Pulmonary artery endothelial cell (primary cell): Measurements from ENCODE around the gene NCF2. TPM values are rescaled to one million over a fixed set of nuclear protein-coding genes. Genes with fewer than 3 reads are reported as not detected.
"Not testable (repeated sequence)": the region's sequence is repeated elsewhere in the genome, so short reads cannot be mapped to it uniquely, and the experiment has no call there.

Experiments
- DNase-seq: peaks from one replicate; pipeline ENCODE4 v3.0.0-alpha.2; 2011; ENCODE audit warnings: low read depth, low spot score
- total RNA-seq: library from RNA; depleted of rRNA; stranded (reverse); fragments of >200 nt; gene quantifications from 2 replicates; pipeline ENCODE4 v1.2.3, GENCODE V29; 2014

NCF2 gene, protein sequence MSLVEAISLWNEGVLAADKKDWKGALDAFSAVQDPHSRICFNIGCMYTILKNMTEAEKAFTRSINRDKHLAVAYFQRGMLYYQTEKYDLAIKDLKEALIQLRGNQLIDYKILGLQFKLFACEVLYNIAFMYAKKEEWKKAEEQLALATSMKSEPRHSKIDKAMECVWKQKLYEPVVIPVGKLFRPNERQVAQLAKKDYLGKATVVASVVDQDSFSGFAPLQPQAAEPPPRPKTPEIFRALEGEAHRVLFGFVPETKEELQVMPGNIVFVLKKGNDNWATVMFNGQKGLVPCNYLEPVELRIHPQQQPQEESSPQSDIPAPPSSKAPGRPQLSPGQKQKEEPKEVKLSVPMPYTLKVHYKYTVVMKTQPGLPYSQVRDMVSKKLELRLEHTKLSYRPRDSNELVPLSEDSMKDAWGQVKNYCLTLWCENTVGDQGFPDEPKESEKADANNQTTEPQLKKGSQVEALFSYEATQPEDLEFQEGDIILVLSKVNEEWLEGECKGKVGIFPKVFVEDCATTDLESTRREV
- 0.07 TPM in 1 of 2 replicates, not detected in the other for total RNA-seq

DNA sequence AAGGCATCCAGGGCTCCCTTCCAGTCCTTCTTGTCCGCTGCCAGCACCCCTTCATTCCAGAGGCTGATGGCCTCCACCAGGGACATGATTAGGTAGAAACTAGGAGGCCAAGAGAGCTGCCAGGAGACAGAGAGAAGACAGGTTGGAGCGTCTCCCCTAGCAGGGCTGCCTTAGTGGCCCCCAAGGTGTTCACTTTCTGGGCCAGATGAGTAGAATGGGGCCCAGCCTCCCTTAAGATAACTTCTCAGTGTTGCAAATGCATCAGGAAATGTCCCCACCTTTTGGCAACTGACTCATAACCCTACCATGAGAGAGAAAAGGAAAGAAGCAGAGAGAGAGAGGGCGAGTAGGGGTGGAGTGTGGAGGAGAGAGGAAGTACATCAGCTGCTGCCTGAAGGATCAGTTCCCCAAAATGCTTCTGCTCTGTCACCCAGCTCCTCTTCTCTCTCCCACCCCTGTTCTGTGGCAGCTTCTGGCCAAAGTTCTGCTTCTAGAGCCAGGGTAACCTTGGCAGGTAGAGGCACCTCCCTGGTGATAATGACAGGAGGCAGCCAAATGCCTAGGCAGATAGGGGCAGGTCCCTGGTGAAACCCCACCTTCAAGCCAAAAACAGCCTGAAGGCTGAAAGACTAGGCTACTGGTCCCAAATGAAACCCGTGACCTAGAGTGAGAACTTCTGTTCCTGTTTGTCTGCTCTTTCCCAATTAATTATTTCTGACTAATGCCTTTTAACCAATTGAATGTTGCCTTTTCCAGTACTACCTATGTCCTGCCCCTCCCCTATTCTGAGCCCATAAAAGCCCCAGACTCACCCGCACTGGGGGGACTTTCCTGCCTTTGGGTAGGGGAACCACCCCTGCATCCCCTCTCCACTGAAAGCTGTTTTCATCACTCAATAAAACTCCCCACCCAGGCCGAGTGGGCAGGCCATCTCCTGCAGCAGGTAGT is at the start of gene NCF2:
NCF2 (minus strand) TSS at position 216 of the 948 bp plus-strand sequence; CDS start at position 86, 130 bp downstream.
- no peak for DNase-seq

DNA sequence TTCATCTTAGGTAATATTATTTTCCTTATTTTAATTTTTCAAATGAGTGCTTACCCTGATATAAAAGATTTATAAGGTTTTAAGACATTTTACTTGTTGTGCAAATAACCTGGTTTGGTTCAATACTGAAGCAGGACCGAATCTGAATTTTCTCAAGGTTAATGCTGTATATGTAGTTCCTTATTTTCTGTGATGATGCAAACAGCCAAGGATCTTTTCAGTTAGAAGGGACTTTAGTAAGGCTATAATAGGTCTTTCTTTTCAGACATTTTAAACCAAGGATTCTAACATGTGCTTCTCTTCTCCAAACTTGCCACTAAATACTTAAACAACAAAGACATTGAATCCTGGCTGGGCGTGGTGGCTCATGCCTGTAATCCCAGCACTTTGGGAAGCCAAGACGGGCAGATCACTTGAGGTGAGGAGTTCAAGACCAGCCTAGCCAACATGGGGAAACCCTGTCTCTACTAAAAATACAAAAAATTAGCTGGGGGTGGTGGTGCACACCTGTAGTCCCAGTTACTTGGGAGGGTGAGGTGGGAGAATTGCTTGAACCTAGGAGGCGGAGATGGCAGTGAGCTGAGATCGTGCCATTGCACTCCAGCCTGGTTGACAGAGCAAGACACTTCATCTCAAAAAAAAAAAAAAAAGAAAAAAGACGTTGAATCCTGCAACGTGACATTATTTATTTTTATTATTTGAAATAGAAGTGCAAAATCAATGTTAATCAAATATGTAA is 48.6 kb upstream of the NCF2 start:
- DNase-seq = no peak

DNA sequence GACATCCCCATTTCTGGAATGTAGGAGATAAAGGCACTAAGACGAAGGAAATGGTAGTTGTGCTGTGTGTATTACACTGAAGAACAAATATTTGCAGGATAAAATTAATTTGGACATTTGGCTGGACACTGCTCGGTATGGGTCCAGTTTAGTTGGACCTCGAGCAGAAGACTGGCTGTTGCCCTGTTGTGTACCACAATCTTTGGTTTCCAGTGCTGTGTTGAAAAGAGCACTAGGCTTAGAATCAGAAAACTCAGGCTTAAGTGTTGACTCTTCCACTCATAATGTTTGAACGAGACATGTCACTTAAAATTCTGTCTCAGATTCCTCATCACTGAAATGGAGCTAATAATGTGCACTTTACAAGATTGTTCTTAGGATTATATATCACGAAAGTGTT is 46.5 kb upstream of the NCF2 start:
- DNase-seq = no peak

DNA sequence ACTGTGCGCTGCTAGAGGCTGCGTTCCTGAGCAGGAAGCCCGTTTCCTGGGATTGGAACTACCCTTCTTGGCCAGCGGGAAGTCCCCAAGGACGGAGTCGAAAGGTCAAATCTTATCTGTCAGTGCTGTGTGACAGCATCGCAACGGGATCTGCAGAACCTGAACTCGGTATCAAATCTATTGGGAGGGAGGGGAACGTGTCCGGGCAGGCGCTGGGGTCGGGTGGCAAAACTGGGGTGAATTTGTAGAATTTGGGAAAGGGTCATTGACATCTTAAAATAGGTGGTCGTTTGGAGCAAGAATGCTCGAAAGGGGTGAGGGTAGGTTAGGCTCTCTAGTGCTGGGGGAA is 46.0 kb upstream of the NCF2 start:
- DNase-seq = no peak

DNA sequence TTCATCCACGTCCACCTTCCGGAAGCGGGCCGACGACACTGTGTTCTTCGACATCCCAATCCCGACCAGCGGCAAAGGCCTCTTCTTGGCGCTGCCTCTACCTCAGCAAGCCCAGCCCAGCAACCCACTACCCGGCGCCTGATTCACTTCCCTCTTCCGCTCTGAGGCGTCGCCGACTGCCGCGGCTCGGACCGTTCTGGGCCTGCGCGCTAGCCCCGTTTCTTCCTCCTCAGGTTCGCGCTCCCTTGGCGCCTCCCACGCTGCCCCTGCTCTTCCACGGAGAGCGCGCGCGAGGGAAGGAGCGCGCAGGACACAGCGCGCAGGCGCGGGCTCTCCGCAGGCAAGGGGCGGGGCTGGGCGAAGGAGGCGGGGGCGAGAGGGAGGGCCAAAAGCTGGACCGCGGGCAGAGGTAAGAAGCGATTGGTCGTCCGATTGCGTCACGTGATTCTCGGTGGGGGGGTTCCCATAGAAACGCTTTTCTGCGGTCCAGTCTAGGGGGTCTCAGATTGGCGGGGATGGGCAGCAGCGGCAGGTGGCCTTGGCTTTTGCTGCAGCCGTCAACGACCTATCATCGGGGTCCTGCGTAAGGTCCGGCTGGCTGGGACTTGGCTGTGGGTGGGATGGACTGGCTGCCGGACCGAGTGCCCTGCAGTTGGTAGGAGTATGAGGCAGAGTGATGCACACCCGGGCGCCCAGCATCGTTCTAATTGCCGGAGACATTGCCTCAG is 45.5 kb upstream of the NCF2 start, which contains the start of gene ARPC5:
ARPC5 (minus strand) TSS at position 178 of the 728 bp plus-strand sequence; CDS start at position 54, 124 bp downstream.
- DNase-seq = peak; percentile 95

DNA sequence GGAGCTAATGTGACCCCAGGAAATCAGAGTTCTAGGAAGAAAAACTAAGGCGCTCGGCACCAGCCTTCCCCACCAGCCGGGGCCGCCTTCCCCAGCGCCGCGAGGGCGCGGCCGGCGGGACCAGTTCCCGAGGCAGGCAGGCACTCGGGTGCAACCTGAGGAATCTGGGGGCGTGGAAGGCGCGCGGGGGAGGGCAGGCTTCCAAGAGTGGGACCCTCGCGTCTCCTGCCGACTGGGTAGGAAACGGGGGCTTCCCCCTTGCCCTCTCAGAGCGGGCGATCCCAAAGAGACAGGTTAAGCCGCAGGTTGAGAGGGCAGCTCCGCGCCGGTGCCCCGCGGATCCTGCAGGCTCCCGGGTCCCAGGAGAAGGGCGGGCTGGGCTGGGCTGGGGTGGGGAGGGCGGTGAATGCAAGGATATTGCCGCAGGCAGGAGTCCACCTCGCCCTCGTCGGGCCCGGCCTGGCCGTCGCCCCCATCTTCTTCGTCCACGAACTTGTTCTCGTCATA is 44.9 kb upstream of the NCF2 start:
- DNase-seq = no peak

DNA sequence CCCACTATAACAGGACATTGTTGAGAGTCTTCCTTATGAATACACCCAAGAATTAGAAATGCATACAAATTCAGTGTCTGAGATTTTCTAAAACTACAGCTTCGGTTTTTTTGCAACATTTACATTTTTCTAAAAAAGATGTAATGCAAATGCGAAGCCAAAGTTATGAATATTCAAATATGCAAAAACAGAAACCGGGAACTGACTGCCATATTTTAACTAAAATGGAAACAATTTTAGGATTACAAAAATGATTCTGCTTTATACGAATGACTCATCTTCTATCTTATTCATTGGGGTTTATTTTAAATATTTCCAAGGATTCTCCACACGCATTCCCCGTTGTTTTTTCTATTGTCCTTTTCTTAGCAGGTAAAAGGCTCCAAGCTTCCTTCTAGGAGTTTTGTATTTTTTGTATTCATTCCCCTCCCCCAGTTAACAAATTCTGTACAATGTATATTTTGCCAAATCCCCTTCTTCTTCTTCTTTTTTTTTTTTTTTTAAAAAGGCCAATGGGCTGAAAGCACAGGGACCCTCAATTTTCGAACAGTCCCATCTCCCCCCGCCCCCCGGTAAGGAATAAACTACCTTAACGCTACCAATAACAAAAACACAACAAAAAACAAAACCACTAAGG is 44.3 kb upstream of the NCF2 start:
- no peak for DNase-seq

DNA sequence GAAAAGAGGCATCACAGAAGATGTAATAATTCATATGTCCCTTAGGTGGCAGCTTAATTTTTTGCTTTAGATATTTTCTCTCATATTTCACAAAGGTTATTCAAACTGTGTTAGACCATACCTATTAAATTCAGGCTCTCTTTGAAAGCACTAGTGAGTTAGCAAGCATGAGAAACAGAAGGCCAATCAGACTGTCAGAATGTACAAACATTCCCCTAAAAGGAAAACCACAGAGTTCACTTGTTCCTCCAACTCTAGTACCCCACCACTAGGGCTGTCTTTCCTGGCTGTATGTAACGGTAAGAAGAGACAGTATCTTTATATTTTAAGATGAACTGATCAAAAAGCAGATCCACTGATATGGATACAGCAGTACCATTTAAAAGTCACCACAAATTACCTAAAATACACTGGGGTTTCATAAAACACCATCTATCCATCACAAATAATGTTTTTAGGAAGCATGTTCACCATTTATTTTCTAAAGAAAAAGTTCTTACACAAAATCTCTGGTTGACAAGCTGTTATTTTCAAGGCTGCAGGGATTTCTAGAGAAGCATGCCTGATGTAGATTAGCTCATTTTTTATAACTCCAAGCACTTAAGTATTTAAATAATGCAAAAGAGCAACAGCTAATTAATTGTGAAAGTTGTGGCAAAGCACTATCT is 43.6 kb upstream of the NCF2 start:
- peak; percentile 63 for DNase-seq

DNA sequence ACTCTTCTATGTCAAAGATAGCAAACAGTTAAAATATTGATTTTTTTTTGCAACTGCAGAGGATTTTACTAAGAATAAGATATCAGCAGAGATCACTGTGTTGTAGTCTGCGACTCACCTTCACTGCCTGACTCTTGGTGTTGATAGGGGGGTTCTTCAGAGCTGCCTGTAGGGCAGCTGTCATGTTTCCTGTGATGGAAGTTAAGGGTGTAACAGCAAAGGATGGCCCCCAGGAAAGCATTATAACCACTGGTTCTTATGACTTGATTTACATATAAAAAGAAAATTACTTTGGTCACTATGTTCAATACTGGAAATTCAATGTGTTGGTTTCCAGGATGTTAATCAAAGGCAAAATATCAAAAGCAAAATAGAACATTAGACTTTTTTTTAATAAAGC is 42.7 kb upstream of the NCF2 start:
- DNase-seq = no peak

DNA sequence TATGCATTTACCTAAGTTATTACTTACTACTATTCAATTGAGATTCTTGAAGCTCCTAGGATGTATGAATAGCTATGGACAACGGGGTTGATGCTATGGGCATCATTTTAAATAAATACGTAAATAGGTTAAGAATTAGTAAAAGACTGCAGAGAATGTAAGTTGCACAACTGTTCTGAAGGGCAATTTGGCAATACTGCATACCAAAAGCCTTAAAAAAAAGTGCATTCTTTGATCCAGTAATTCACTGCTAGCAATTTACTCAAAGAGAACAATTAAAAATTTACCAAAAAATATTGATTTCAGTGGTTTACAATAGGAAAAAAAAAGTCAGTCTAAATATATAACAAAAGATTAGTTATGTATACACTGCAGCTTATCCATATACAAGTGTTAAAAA is 41.9 kb upstream of the NCF2 start:
- DNase-seq = no peak

DNA sequence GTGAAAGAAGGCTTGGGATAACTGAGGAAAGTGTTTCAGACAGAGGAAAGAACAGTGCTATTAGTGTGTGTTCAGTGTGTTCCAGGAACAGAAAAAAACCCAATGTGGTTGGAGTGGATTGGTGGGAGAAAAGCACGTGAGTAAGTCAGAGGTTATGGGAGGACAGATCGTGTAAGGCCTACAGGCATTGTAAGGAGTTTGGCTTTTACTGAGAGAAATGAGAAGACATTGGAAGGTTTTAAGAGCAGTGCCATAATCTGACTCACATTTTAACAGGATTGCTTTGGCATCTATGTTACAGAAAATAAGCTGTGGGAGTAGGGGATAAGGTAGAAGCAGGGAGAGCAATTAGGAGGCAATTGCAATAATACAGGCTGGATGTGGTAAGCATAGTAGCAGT is 40.5 kb upstream of the NCF2 start:
- no peak for DNase-seq

DNA sequence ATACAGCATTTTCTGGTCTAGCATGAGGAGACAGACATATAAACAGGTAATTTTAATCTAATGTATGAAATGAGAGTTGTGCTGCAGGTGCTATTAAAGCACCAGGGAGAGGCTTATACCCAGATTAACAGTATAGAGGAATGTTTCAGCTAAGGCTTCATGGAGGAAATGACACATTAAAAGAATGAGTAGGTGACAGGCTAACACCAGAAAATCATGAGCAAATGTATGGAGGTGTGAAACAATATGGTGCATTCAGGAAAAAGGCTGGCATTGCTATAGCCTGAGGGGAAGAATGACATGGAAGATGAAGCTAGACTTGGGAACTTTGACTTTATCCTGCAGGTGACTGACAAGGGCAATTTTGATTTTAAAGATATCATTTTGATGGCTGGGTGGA is 38.3 kb upstream of the NCF2 start:
- no peak for DNase-seq

DNA sequence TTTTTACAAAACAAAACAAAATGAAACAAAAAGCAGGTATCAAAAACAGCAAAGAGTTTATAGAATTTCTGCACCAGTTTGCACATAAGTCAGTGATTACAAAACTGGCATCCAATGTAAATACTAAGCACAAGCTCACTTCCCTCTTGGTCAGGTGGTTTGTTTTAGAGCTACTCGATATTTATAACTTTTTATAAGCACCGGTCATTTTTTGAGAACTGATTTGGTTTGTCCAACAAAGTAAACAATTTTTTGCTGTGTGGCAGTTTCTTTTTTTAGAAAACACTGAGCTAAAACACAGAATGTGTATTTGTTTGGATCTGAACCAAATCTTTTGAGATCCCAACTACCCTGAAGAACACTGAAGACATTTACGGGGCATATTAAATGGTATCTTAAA is 36.0 kb upstream of the NCF2 start:
- not testable (repeated sequence) for DNase-seq

DNA sequence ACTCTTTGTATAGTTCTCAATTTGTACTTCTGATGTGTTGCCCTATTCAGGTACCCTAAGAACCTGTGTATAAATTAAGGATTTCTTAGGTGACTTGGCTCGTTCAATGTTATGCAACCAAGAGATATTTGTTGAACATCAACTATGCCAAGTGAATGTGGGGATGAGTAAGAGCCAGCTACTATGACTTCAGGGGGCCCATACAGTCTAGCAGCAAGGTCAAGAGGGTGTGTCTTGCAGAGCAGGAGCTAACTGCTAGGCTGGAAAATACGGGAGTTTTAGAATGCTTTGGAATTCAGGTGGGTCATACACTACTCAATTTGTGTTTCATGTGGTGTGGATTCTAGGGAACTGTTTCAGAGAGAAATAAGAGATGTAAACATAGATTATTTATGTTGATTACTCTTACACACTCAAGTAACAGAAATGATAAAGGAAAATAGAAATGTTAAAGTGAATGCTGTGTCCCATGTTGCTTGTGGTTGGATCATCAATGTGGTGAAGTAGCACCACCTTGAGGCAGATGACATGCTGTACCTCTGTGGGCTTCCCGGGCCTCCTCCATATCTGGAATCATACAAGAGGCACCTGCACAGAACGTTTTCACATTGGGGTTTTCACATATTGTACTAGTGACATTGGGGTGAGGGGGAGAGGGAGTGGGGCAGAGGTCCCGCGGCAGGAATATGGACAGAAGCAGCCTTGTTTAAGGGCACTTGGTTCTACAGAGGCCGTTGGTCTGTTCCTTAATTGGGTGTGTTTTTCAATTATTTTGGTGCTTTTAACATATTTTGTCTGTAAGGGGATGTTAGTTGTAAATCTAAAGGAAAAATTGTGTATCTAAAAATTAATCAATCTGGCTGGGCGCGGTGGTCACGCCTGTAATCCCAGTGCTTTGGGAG is 32.9 kb upstream of the NCF2 start:
- DNase-seq = no peak

DNA sequence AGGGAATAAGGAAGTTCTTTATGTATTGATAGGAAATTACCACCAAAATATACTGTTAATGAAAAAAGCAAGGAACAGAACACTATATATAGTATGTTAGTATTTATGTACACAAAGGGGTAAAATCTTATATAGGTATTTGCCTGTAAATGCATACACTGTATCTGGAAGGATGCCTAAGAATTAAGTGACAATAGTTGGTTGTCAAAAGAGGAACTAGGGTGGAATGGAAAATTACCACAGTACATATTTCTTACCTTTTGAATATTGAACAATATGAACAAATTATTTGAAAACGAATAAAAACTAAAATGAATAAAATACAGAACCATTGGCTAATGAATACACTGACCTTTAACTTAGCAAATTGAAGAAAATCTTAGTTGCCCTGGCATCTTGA is 31.8 kb upstream of the NCF2 start:
- no peak for DNase-seq

DNA sequence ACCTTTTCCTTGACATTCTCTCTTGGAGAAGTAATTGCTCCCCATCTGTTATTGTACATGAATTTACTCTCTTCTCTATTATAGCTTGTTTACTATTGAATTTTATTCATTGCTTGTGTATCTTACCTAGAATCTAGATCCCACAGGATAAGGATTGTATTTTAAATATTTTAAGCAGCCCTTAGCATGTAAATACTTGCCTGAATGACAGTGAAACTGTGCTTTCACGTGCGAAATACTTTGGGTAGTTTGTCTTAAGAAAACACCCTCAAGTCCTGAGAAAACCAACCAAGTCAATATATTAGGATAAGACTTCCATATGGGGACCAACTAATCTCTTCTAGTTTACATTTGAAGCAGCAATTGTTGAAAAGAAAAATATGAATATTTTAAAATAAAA is 30.1 kb upstream of the NCF2 start:
- DNase-seq = no peak

DNA sequence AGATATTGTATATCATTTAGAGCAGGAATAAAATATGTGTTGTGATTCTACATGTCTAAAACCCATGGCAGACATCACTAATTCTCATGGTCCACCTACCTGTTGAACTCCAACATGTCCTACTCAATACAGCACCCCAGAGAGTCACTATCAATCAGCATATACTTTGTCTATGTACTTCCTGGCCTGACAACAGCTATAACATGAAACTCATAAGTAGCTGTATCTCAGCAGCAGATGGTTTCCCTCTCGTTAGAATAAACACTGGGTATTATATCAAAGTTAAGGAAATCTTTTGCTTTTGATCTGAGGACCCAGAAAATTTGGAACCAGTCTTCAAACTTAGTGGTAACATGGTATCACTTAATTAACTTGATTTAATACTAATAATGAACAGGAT is 29.5 kb upstream of the NCF2 start:
- DNase-seq = no peak

DNA sequence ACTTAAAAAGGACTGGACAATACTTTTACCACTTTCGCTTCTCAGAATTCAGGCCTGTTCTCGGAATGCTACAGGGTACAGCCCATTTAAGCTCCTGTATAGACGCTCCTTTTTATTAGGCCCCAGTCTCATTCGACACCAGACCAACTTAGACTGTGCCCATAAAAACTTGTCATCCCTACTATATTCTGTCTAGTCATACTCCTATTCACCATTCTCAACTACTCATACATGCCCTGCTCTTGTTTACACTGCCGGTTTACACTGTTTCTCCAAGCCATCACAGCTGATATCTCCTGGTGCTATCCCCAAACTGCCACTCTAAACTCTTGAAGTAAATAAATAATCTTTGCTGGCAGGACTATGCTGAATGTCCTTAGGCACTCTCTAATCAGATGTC is 27.9 kb upstream of the NCF2 start:
- not testable (repeated sequence) for DNase-seq
